Activated gamma-delta T cell treated with Interleukin-2 at 50 U/mL for 16 hours (primary cell): ENCODE measurements around the gene JPH3.
"Not testable (repeated sequence)": the region's sequence is repeated elsewhere in the genome, so short reads cannot be mapped to it uniquely, and the experiment has no call there.

Experiments used
- DNase-seq: peaks from one replicate; pipeline ENCODE4 v3.0.0-alpha.2; 2020

JPH3 gene

GRCh38 chr16:87722590-87723225 is 120.4 kb downstream of the JPH3 start:
- no peak for DNase-seq

DNA sequence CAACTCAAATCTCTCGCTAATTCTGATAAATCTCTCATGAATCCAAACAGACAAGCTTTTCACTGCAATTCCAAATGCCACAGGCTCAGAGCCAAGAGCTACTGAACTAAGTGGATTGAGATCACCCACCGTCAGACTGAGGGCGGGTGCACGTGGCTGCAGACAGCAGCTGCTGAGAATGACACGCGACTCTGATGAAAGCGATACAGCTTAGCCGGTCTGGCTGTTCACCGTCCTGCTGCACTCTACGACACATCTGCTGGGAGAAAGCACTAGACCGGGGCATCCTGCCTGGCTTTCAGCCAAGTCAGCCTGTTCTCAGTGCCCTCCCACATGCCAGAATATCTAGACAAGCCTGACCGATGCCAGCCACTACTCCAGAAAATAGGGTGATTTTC is 120.9 kb downstream of the JPH3 start:
- no peak for DNase-seq

DNA sequence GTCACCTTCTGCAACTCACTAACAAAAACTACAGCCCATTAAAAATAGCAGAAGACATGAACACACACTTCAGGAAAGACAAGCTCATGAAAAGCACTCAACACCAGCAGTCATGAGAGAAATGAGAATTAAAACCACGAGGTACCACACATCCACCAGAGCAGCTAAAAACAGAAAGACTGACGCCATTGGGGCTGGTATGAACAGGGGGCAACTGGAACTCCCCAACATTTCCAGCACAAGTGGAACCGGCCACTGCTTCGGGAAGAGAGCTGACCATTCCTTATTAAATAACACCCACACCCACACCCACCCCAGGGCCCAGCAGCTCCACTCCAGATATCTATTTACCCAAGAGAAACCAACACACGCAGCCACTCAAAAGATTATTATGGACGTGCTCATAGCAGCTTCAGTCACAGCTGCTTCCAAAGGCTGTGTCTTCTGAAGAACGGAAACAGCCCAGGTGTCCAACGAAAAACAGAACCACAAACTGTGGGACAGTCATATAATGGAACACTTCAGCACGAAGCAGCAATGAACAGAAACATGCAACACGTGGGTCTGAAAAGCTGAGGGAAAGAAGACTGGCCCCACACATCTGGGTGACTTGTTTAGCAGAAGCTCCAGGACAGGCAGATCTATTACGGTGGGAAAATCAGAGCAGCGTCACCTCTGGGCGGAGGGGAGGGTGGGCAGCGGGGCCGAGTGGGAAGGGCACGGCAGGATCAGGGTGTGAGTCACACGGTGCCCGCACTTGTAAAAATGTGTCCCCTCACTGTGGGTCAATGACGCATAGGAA is 122.4 kb downstream of the JPH3 start:
- no peak for DNase-seq

DNA sequence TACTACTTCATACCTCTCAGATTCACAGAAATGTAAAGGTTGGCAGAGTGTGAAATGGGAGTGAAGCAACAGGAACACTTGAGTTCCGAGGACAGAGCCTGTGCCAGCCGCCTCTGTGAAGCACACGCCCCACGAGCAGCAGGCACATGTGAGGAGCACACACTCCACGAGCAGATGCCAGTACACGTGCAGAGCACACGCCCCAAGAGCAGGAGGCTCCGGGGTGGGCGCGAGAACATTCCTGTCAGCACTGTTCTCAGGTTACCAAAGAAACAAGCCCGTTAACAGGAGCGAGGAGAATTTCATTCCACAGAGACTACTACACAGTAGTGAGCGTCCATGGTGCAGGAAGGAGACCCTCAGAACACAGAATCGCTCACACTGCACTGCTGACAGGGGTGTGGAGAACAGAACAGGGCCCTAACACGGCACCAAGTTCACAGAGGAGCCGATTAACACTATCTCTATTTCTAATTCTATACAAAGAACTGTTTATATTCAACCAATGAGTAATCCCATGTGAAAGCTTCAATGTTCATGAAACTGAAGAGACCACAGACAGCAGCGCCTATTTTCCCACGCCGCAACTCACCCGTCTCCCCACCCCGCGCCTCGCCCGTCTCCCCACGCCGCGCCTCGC is 123.4 kb downstream of the JPH3 start:
- DNase-seq, result no peak

DNA sequence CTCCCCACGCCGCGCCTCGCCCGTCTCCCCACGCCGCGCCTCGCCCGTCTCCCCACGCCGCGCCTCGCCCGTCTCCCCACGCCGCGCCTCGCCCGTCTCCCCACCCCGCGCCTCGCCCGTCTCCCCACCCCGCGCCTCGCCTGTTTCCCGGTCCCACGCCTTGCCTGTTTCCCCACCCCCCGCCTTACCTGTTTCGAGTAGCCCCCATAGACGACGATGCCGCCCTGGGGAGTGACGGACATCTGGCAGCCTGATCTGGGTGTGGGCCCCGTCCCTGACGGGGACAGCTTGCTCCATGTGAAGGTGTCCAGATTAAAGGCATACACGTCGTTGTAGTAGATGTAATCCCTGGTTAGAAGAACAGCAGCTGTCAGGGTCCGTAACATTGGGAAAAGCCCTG is 124.3 kb downstream of the JPH3 start:
- DNase-seq, result not testable (repeated sequence)

GRCh38 chr16:87727346-87727745 is 125.0 kb downstream of the JPH3 start:
- no peak for DNase-seq

- DNase-seq, result no peak
Measured at GRCh38 chr16:87728026-87728425, 125.7 kb downstream of the JPH3 start.

DNA sequence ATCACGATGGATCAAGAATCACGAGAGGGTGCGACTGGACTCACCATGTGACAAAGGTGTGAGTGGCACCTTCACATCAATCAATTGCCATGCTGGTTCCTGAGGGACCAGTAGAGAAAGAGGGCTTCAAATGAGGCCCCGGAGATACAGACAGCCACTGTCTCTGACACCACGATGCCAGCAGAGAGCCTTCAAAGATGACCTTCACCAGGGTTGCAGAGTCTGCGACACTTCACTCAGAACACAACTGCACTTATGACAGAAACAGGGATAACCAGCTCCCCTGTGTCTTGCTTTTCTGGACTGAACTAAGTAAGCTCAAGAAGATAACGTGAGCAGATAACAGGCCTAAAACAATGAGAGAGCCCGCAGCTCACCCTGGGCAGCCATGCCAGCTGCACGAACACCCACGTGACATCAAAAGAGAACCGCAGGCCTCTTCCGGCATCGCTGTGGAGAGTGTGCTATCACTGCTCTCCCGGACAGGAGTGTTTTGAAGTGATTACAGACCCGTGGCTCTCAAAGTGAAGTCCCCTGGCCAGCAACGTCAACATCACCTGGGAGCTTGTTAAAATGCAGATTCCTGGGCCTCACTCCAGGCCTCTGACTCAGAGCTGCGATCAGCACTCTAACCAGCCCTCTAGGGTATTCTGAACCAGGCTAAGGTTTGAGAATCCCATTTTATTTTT is 127.1 kb downstream of the JPH3 start:
- DNase-seq, result no peak

DNA sequence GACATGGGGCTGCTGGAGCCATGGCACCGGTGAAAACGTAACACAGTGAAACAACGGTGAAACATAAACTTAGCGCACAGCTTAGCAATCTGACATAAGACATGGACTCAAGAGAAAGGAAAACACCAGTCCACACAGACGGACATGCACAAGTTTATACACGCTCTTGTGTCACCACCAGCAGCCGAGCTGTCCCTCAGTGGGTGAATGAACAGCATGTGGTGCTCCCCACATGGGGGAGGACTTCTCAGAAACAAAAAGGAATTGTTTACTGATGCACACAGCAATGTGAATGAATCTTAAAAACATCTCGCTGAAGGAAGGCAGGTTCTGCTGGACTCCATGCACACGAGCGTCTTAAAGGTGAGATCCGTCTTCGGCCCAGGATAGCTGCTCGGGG is 129.3 kb downstream of the JPH3 start:
- DNase-seq, result no peak

GRCh38 chr16:87733190-87733589 is 130.9 kb downstream of the JPH3 start:
- no peak for DNase-seq

- DNase-seq, result no peak
Measured at GRCh38 chr16:87734644-87735043, 132.3 kb downstream of the JPH3 start.

- DNase-seq, result no peak
Measured at GRCh38 chr16:87735270-87736007, 133.1 kb downstream of the JPH3 start.

- DNase-seq, result no peak
Measured at GRCh38 chr16:87736008-87736382, 133.7 kb downstream of the JPH3 start.

DNA sequence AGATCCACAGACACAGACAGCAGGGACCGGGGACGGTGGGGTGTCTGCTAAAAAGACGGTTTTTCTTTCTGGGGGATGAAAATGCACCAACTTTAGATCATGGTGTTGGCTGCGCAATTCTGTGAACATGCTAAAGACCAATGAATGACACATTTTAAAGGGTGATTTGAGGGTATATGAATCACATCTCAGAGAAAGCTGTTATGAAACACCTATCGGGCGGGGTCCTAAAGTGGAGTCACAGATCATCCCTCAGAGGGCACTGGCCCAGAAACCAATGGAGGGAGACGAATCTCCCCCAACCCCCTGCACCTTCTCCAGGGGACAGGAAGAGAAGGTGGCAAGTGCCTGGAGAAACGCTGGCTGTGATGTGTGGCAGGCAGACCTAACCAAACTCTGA is 137.5 kb downstream of the JPH3 start:
- DNase-seq, result no peak

- DNase-seq, result no peak
Measured at GRCh38 chr16:87740441-87740840, 138.1 kb downstream of the JPH3 start.

- DNase-seq, result no peak
Measured at GRCh38 chr16:87740909-87741424, 138.7 kb downstream of the JPH3 start.

- DNase-seq, result no peak
Measured at GRCh38 chr16:87741700-87742415, 139.6 kb downstream of the JPH3 start.

GRCh38 chr16:87742781-87743490 is 140.6 kb downstream of the JPH3 start:
- DNase-seq, result no peak

- no peak for DNase-seq
Measured at GRCh38 chr16:87744750-87745514, 142.6 kb downstream of the JPH3 start.

DNA sequence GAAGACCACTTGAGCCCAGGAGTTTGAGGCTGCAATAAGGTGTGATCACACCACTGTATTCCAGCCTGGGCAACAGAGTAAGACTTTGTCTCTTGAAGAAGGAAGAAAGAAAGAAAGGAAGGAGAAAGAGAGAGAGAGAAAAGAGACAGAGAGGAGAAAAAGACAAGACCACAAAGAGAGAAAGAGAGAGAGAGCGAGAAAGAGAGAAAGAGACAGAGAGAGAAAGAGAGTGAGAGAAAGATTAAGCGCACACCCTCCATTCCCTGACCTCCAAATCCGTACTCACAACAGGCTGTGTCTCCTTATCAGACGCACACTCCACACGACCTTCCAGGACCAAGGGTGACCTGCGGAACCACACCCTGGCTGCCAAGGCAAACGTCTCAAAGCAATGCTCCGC is 143.9 kb downstream of the JPH3 start:
- DNase-seq, result no peak
